NCI-H748 (cell line): Measurements from ENCODE around the gene ANP32B.
"Not testable (repeated sequence)": the region's sequence is repeated elsewhere in the genome, so short reads cannot be mapped to it uniquely, and the experiment has no call there.

Experiments
- DNase-seq: peaks from one replicate; lab custom pipeline; 2025; ENCODE audit not compliant: unreplicated experiment; lab: John Stamatoyannopoulos, UW

ANP32B gene

DNA sequence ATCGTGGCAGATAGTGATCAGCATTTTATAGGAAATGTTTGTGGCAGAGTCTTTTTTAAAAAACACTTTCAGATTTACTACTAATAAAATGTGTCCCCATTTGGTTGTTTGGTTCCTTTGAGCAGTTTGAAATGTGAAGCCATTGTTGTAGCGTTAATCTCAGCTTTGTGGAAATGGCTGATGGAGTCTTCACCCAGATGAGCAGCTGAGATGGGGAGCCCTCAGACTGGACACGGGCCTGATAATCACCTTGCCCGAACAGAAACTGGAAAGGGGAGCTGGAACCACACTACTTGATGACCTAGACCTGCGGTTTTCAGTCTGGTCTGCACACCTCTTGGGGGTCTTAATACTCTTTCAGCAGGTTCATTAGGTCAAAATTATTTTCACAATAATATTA, 20.6 kb upstream of the ANP32B start:
- no peak for DNase-seq

DNA sequence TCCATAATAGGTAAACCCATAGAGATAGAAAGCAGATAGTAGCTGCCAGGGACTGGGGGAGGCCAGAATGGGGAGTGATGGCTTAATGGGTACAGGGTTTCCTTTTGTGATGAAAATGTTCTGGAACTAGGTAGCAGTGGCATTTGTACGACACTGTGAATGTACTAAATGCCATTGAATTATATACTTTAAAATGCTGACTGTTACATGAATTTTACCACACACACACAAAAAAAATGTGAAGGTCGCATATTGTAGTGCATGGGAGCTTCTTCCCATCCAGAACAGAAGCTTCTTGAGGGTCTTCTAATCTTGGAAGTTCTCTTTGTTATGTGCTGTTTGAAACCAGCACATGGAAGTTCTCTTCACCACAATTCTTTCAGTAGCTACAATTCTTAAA, 19.9 kb upstream of the ANP32B start:
- DNase-seq, result no peak

DNA sequence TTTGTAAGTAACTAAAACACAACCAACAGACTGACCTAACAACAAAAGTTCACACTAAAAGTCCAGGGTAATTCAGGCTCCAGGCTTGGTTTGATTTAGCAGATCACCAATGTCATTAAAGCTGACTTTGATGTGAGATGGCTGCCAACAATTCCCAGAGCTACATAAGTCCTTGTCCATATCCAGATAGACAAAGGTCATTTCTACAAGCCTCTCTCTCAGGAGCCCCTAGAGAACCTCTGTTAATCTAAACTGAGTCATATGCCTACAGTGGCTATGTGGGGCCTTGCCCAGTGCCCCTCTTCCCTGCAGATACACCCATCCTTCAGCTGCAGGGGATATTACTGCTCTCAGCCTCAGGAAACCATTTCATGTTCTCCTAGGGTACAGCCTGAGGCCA, 18.2 kb upstream of the ANP32B start:
- no peak for DNase-seq

GRCh38 chr9:97966493-97966892, 16.6 kb upstream of the ANP32B start:
- DNase-seq, result no peak

DNA sequence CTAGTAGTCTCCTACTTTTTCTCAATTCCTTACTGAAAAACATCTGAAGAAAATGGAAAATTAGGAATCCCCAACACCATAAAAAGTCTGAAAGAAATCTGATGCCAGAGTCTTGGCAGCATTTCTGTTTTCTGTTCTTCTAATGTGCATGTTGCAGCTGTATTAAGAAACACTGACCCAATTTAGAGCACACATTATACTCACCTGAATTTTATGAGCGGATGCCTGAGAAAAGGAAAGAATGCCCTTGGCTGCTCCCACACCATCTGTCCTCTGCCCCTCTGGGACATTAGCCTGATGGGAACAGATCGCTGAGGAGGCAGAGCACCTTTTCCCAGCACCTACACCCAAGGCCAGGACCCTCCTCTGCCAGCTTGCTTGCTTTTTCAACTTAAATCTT, 14.1 kb upstream of the ANP32B start:
- DNase-seq, result no peak

DNA sequence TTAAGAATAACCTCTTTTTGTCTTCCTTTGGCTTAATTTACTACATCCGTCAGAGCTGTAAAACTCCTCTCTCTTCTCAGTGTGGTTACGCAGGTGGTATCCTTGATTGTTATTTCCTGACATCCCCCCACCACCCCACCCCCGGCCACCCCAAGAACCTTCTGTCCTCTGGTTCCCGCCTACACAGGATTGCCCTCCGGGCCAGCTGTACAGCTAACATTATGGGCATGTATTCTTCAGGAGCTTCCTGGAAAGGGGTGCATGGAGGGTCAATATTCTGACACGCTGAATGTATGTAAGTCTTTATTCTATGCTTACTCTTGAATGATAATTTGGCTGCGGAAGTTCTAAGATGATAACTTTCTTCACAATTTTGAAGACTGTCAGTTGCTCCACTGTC, 13.0 kb upstream of the ANP32B start:
- DNase-seq, result no peak

GRCh38 chr9:97972753-97973152, 10.4 kb upstream of the ANP32B start:
- DNase-seq, result no peak

GRCh38 chr9:97975376-97975775, 7.8 kb upstream of the ANP32B start:
- no peak for DNase-seq

GRCh38 chr9:97976633-97977032, 6.5 kb upstream of the ANP32B start:
- DNase-seq, result not testable (repeated sequence)

- no peak for DNase-seq
Observed at GRCh38 chr9:97978371-97979130, 4.6 kb upstream of the ANP32B start.

DNA sequence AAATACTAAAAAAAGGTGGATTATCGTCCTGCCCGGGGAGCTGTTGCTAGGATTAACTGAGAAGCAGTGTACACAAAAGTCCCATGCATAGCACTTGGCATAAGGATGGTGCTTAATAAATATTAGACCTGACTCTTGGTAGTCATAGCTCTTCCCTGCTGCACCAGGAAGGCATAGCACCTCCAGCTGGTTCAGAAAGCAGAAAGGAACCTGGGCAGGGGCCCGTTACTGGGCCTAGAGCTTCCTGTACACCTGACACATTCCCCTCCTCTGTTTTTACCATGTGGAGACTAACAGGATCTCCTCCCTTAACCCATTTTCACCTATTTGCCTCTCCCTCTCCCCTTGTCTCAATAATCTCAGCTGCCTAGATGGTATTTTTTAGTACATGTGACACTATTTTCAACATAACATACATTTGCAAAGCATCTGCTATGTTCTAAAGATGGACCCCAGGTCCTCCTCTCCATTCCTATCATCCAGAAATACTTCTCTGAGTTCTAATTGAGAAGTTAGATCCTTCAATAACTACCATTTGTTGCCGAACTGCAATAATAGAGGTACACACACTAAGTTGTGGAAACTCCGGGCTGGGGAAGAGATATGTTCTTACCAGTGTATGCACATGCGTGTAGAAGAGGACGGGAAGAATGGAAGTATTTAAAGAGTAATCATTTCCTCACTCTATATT, 3.2 kb upstream of the ANP32B start:
- no peak for DNase-seq

- DNase-seq, result no peak
Observed at GRCh38 chr9:97980479-97980803, 2.7 kb upstream of the ANP32B start.

GRCh38 chr9:97980918-97981845, 2.0 kb upstream of the ANP32B start:
- DNase-seq, result peak; percentile 41

DNA sequence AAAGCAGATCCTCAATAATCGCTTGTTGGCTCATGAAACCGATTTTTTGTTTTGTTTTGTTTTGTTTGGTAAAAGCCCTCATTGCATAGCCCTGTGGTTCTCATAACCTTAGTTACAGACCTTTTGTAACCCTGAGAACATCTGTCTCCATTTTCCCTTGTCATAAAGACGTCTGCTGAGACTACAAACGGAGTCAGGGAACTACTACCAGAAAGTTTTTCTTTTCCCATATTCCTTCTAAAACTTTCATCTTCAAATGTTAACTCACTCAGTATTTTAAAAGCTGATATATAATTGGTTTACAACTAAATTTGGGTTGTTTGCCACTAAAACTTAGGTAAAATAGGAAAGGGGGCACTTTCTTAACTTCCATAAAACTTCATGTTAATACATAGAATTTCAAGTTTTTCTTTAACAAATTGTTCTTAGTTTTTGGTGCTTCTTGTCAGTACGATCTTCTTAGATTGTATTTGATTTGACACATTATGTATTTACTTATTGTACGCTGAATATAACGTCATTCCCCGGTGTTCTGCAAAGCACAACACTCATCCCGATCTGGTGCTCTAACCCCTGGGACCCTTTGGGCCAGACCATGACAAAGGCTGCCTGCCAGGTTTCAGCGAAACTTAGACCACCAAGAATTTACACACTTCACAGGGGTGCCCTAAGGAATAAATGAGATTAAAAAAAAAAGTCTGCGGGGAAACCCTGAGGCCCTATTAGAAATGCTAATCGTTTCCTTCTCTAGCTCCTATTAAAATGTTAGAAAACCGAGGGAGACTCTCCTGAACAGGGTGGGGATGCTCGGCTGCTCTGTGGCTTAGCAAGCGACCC, 1.1 kb upstream of the ANP32B start:
- no peak for DNase-seq

DNA sequence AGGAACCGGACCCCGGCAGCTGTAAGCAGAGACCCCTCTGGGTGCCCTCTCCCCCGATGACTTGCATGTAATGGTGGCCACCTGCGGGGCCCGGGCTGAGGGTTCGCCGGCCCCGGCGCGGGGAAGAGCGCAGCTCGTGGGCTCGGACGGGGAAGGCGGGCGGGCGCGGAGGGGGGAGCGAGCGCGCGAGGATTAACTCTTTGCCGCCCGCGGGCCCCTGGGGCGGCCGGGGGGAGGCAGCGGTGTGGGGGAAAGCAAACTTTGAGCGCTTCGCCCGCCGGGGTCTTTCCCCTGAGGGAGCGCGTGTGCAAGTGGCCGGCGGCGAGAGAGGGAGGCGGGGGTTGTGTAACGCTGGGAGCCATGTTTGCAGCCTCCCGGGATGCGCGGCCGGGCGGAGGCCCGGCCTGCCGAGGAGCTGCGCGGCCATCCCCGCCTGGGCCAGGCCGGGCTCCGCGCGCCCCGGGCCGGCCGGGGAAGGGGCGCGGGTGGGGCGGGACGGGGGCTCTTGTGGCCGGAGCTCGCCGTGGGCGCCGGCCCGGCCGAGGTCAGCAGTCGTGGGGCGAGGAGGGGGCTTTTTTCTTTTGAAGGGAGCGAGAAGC, 547 bp downstream of the ANP32B start:
- DNase-seq, result peak; percentile 66

DNA sequence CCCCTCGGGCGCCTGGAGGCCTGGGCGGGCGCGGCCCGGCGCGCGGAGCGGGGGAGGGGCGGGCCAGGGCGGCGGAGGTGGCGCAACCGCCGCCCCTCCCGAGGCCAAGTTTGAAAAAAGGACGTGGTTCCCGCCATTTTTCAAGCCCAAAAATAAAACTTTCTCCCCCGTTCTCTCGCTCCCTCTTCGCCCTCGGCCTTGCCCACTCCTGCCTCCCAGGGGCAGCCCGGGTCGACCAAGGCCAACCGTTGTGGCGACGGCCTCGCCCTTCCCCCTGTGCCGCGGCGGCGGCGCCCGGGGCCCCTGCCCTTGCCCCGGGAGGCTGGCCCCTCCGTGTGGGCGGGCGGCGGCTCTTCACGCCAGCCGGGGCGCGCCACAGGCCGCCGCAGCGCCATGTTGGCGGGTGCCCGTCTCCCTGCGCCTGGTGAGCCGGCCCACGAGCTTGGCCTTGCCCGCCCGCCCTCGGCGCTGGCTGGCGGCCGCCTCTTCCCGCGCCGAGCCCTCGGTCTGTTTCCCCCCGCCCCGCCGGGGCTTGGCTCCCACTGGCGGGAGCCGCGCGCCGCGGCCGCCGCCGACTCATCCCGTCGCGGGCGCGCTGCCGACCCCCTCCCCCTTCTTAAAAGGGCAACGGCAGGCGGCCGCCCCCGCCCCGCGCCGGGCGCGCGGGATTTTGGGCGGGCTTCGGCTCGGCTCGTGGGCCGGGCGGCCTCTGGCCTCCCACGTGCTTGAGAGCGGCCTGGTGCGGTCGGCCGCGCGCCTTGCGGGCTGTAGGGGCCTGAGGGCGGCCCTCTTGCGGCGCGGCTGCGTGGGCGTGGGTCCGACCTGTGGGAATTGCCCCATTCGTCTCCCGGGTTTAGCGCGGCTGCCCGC, 1.3 kb downstream of the ANP32B start:
- DNase-seq, result peak; percentile 79

GRCh38 chr9:97985058-97985861, 2.1 kb downstream of the ANP32B start:
- peak; percentile 66 for DNase-seq

- DNase-seq, result no peak
Observed at GRCh38 chr9:97987487-97987886, 4.3 kb downstream of the ANP32B start.

- no peak for DNase-seq
Observed at GRCh38 chr9:97990259-97990658, 7.1 kb downstream of the ANP32B start.
